Activated CD8-positive, alpha-beta T cell treated with anti-CD3 and anti-CD28 coated beads, Interleukin-2, amount 10 ng/mL, durations not matched to agents 7 days and 5 days (primary cell): ENCODE measurements around the gene BBX. TPM values are rescaled to one million over a fixed set of nuclear protein-coding genes. Genes with fewer than 3 reads are reported as not detected.

Source experiments
- ATAC-seq: fragments of 150-1000 bp; cut with Tn5 transposase; one replicate; pipeline ENCODE4 v1.10.0; 2021; ENCODE audit warnings: moderate library complexity
- CTCF ChIA-PET: fragments of 350-600 bp; sonication (Branson Sonifier 250); formaldehyde crosslinking; loops from one replicate; lab custom pipeline; 2021; ENCODE audit warnings: antibody characterized with exemption; lab: Charles Lee
- POLR2A ChIA-PET: fragments of 350-600 bp; sonication (Branson Sonifier 250); formaldehyde crosslinking; loops from one replicate; lab custom pipeline; 2021; ENCODE audit warnings: antibody characterized with exemption; lab: Charles Lee
- DNase-seq: peaks from one replicate; pipeline ENCODE4 v3.0.0-alpha.2; 2020
- H3K27ac Mint-ChIP-seq: one replicate; pipeline ENCODE4 v1.8.0; 2021; ENCODE audit warnings: mild to moderate bottlenecking, mixed read lengths
- H3K27me3 Mint-ChIP-seq: one replicate; pipeline ENCODE4 v1.8.0; 2021; ENCODE audit warnings: low read depth, mixed read lengths
- H3K36me3 Mint-ChIP-seq: one replicate; pipeline ENCODE4 v1.8.0; 2021; ENCODE audit warnings: low read depth, mixed read lengths
- H3K4me1 Mint-ChIP-seq: one replicate; pipeline ENCODE4 v1.8.0; 2021; ENCODE audit warnings: low read depth, mixed read lengths
- H3K4me3 Mint-ChIP-seq: one replicate; pipeline ENCODE4 v1.8.0; 2021; ENCODE audit warnings: mild to moderate bottlenecking, mixed read lengths
- H3K9me3 Mint-ChIP-seq: one replicate; pipeline ENCODE4 v1.8.0; 2022; ENCODE audit warnings: mixed read lengths; ENCODE audit not compliant: insufficient read depth
- total RNA-seq, 2 experiments: library from RNA; stranded (reverse); gene quantifications; one replicate each; pipeline ENCODE4 v1.2.3, GENCODE V29; 2021

BBX gene
- total RNA-seq, result 10 to 100 TPM; 27.3 to 30.1 TPM

- peak; percentile 91 for ATAC-seq
- Mint-ChIP-seq H3K4me3 (peak within 1 kb of the TSS; percentile 94), H3K9me3 (no peaks in the 10 kb centered on the region), H3K36me3 (peaks cover 10% of the 10 kb centered on the region), H3K27me3 (peaks cover 4% of the 10 kb centered on the region), H3K4me1 (peaks cover 26% of the 10 kb centered on the region), H3K27ac (peak within 1 kb of the TSS; percentile 95)
- peak; percentile 91 for DNase-seq
- CTCF ChIA-PET, result interaction anchor here (1.5 kb wide), 1 partner anchor 13 kb away, joined by 3 read pairs; no protein-coding TSS in a partner anchor
- POLR2A ChIA-PET, result interaction anchor here (0.5 to 0.7 kb wide), 2 partner anchors 285 to 478 kb away, joined by 3 read pairs; no protein-coding TSS in a partner anchor
Observed at GRCh38 chr3:107522510-107523288, at the start of gene BBX. Gene BBX (plus strand): TSS chr3:107522962. CDS start chr3:107710461, 187,499 bp downstream.

- H3K9me3 Mint-ChIP-seq, result no peaks in the 10 kb centered on the region
- CTCF ChIA-PET, result no interaction called here
- no peak for ATAC-seq
- POLR2A ChIA-PET, result no interaction called here
- H3K27ac Mint-ChIP-seq, result no peak overlapping the region
- no peaks in the 10 kb centered on the region for H3K36me3 Mint-ChIP-seq
- H3K4me1 Mint-ChIP-seq, result no peaks in the 10 kb centered on the region
- no peak for DNase-seq
- peaks cover 23% of the 10 kb centered on the region for H3K27me3 Mint-ChIP-seq
- H3K4me3 Mint-ChIP-seq, result no peak overlapping the region
Observed at GRCh38 chr3:107476462-107476861, 46.3 kb upstream of the BBX start.

GRCh38 chr3:107487490-107487889, 35.3 kb upstream of the BBX start:
- no peak for DNase-seq
- no peaks in the 10 kb centered on the region for H3K36me3 Mint-ChIP-seq
- ATAC-seq, result no peak
- ChIA-PET POLR2A (no interaction called here), CTCF (no interaction called here)
- H3K4me3 Mint-ChIP-seq, result no peak overlapping the region
- H3K27me3 Mint-ChIP-seq, result peaks cover 4% of the 10 kb centered on the region
- H3K9me3 Mint-ChIP-seq, result no peaks in the 10 kb centered on the region
- no peak overlapping the region for H3K27ac Mint-ChIP-seq
- no peaks in the 10 kb centered on the region for H3K4me1 Mint-ChIP-seq

- CTCF ChIA-PET, result no interaction called here
- no peaks in the 10 kb centered on the region for H3K36me3 Mint-ChIP-seq
- H3K27me3 Mint-ChIP-seq, result peaks cover 9% of the 10 kb centered on the region
- ATAC-seq, result no peak
- no peak overlapping the region for H3K4me3 Mint-ChIP-seq
- H3K9me3 Mint-ChIP-seq, result no peaks in the 10 kb centered on the region
- no peaks in the 10 kb centered on the region for H3K4me1 Mint-ChIP-seq
- DNase-seq, result no peak
- POLR2A ChIA-PET, result no interaction called here
- H3K27ac Mint-ChIP-seq, result no peak overlapping the region
Observed at GRCh38 chr3:107488942-107489341, 33.8 kb upstream of the BBX start.

- H3K4me3 Mint-ChIP-seq, result no peak overlapping the region
- no peak for ATAC-seq
- ChIA-PET CTCF (no interaction called here), POLR2A (no interaction called here)
- H3K27me3 Mint-ChIP-seq, result peaks cover 12% of the 10 kb centered on the region
- no peaks in the 10 kb centered on the region for H3K36me3 Mint-ChIP-seq
- H3K27ac Mint-ChIP-seq, result no peak overlapping the region
- no peaks in the 10 kb centered on the region for H3K4me1 Mint-ChIP-seq
- DNase-seq, result no peak
- H3K9me3 Mint-ChIP-seq, result no peaks in the 10 kb centered on the region
Observed at GRCh38 chr3:107493134-107493533, 29.6 kb upstream of the BBX start.

GRCh38 chr3:107496855-107497254, 25.9 kb upstream of the BBX start:
- ChIA-PET CTCF (no interaction called here), POLR2A (no interaction called here)

GRCh38 chr3:107498646-107499045, 24.1 kb upstream of the BBX start:
- no peaks in the 10 kb centered on the region for H3K4me1 Mint-ChIP-seq
- H3K9me3 Mint-ChIP-seq, result no peaks in the 10 kb centered on the region
- no peaks in the 10 kb centered on the region for H3K36me3 Mint-ChIP-seq
- no peak overlapping the region for H3K27ac Mint-ChIP-seq
- peaks cover 4% of the 10 kb centered on the region for H3K27me3 Mint-ChIP-seq
- POLR2A ChIA-PET, result no interaction called here
- CTCF ChIA-PET, result interaction anchor here (1.0 kb wide), 1 partner anchor 256 kb away, joined by 3 read pairs; no protein-coding TSS in a partner anchor
- ATAC-seq, result no peak
- no peak overlapping the region for H3K4me3 Mint-ChIP-seq
- no peak for DNase-seq

More at GRCh38 chr3:107496855-107497254, 25.9 kb upstream of the BBX start:
- DNase-seq (no peak), ATAC-seq (no peak)
- no peak overlapping the region for H3K4me3 Mint-ChIP-seq
- peaks cover 7% of the 10 kb centered on the region for H3K27me3 Mint-ChIP-seq
- no peaks in the 10 kb centered on the region for H3K36me3 Mint-ChIP-seq
- no peaks in the 10 kb centered on the region for H3K9me3 Mint-ChIP-seq
- H3K27ac Mint-ChIP-seq, result no peak overlapping the region
- no peaks in the 10 kb centered on the region for H3K4me1 Mint-ChIP-seq

- ATAC-seq (no peak), DNase-seq (no peak)
- H3K9me3 Mint-ChIP-seq, result no peaks in the 10 kb centered on the region
- CTCF ChIA-PET, result no interaction called here
- no peak overlapping the region for H3K4me3 Mint-ChIP-seq
- POLR2A ChIA-PET, result no interaction called here
- no peak overlapping the region for H3K27ac Mint-ChIP-seq
- no peaks in the 10 kb centered on the region for H3K36me3 Mint-ChIP-seq
- no peaks in the 10 kb centered on the region for H3K27me3 Mint-ChIP-seq
- H3K4me1 Mint-ChIP-seq, result no peaks in the 10 kb centered on the region
Observed at GRCh38 chr3:107506458-107506857, 16.3 kb upstream of the BBX start.

- CTCF ChIA-PET, result no interaction called here
- no peaks in the 10 kb centered on the region for H3K36me3 Mint-ChIP-seq
- H3K27me3 Mint-ChIP-seq, result peaks cover 3% of the 10 kb centered on the region
- no peaks in the 10 kb centered on the region for H3K4me1 Mint-ChIP-seq
- H3K4me3 Mint-ChIP-seq, result no peak overlapping the region
- DNase-seq, result no peak
- H3K9me3 Mint-ChIP-seq, result no peaks in the 10 kb centered on the region
- POLR2A ChIA-PET, result no interaction called here
- no peak overlapping the region for H3K27ac Mint-ChIP-seq
- no peak for ATAC-seq
Observed at GRCh38 chr3:107508331-107508730, 14.4 kb upstream of the BBX start.

- ChIA-PET POLR2A (no interaction called here), CTCF (interaction anchor here (2.2 to 2.5 kb wide), 2 partner anchors 81 to 240 kb away, joined by 5 to 6 read pairs; no protein-coding TSS in a partner anchor)
- H3K27me3 Mint-ChIP-seq, result peaks cover 18% of the 10 kb centered on the region
- ATAC-seq (no peak), DNase-seq (no peak)
- H3K4me1 Mint-ChIP-seq, result no peaks in the 10 kb centered on the region
- H3K4me3 Mint-ChIP-seq, result no peak overlapping the region
- no peak overlapping the region for H3K27ac Mint-ChIP-seq
- no peaks in the 10 kb centered on the region for H3K36me3 Mint-ChIP-seq
- H3K9me3 Mint-ChIP-seq, result no peaks in the 10 kb centered on the region
Observed at GRCh38 chr3:107512108-107512507, 10.7 kb upstream of the BBX start.

- DNase-seq (no peak), ATAC-seq (no peak)
- peaks cover 24% of the 10 kb centered on the region for H3K27me3 Mint-ChIP-seq
- H3K4me1 Mint-ChIP-seq, result no peaks in the 10 kb centered on the region
- H3K9me3 Mint-ChIP-seq, result no peaks in the 10 kb centered on the region
- ChIA-PET POLR2A (no interaction called here), CTCF (interaction anchor here (0.6 kb wide), 1 partner anchor 852 kb away, joined by 3 read pairs; no protein-coding TSS in a partner anchor)
- H3K27ac Mint-ChIP-seq, result no peak overlapping the region
- no peak overlapping the region for H3K4me3 Mint-ChIP-seq
- no peaks in the 10 kb centered on the region for H3K36me3 Mint-ChIP-seq
Observed at GRCh38 chr3:107514453-107514852, 8.3 kb upstream of the BBX start.

GRCh38 chr3:107516475-107516874, 6.3 kb upstream of the BBX start:
- no peak overlapping the region for H3K27ac Mint-ChIP-seq
- DNase-seq (no peak), ATAC-seq (no peak)
- H3K4me3 Mint-ChIP-seq, result no peak overlapping the region
- POLR2A ChIA-PET, result no interaction called here
- H3K4me1 Mint-ChIP-seq, result peaks cover 1% of the 10 kb centered on the region
- no peaks in the 10 kb centered on the region for H3K9me3 Mint-ChIP-seq
- CTCF ChIA-PET, result no interaction called here
- peaks cover 24% of the 10 kb centered on the region for H3K27me3 Mint-ChIP-seq
- no peaks in the 10 kb centered on the region for H3K36me3 Mint-ChIP-seq
